ENCODE measurements around the gene KSR1. TPM values are rescaled to one million over a fixed set of nuclear protein-coding genes. Genes with fewer than 3 reads are reported as not detected.

Gene KSR1
- total and polyA plus RNA-seq, 2 of the 8 experiments (the other 6 are each of a cell fraction or from before 2014, with no cell fraction given), result 14.1 to 34.7 TPM

DNA sequence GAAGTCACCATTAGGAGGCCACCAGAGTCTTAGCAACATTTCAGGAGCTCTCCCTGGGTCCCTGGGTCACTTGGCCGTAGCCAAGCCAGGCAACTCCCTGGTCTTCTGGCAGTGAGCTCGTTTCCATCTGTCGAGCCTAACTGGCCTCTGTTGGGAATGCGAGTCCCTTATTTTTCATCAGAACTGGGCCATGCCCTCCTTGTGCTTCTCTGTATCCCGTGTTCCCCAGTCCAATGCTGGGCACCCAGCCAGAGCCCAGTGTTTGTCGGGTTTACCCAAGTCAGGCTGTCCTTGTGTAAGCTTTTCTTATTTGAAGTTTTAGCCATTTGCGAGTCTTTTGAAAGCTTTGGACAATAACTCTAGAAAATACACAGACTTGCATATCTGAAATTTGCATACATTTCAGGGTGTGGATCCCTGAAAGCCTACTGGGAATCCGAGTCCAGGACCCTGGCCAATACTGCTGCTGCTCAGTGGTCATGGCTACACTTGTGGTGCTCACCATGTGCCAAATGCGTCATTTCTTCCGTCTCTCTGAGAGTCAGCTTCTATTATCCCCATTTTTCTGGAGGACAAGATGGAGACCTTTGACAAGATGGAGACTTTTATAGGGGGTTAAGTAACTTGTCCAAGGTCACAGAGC is 93.1 kb downstream of the KSR1 start:
- Histone ChIP-seq H3K14ac (ENCODE audit: insufficient read length) (no peak overlapping the region), H3K4me1 (replicated peaks in 1 of 4; ENCODE audit: control insufficient read depth in 3 of 4, insufficient read depth in 4 of 4, low read length in 3 of 4) (peaks cover 0 to 4% (median 2%) of the 10 kb centered on the region in 4 experiments; a peak in 4 of 7 replicates), H4K5ac (ENCODE audit: insufficient read length, low read depth, low read length) (no peak overlapping the region), H4K8ac (ENCODE audit: extremely low read depth, insufficient read depth, low read length) (no peak overlapping the region), H3K79me2 (ENCODE audit: control insufficient read depth in 1 of 2, insufficient read depth in 2 of 2, low read length in 2 of 2) (peaks cover 0 to 27% of the 10 kb centered on the region in 2 experiments; a peak in 2 of 4 replicates), H3K27me3 (replicated peaks in 1 of 4; ENCODE audit: control insufficient read depth in 3 of 4, extremely low read depth in 1 of 4, insufficient read depth in 3 of 4, low read length in 3 of 4) (no peaks in the 10 kb centered on the region), H3K23ac (ENCODE audit: insufficient read length) (no peak overlapping the region), H3K4me3 (ENCODE audit: extremely low read depth in 1 of 4, insufficient read depth in 2 of 4, low read depth in 3 of 4, low read length in 4 of 4) (no peak overlapping the region), H2BK120ac (replicated peaks; ENCODE audit: low read depth, low read length) (no peak overlapping the region), H2BK15ac (ENCODE audit: low read length) (no peak overlapping the region), H3K23me2 (ENCODE audit: low read depth, low read length) (no peaks in the 10 kb centered on the region), H3K27ac (ENCODE audit: low read depth, low read length) (no peak overlapping the region), H3K9ac (replicated peaks in 1 of 4; ENCODE audit: extremely low read depth in 1 of 4, low read depth in 3 of 4, low read length in 3 of 4) (no peak overlapping the region), H3K4ac (replicated peaks; ENCODE audit: insufficient read length, low read depth, low read length) (no peak overlapping the region), H3K79me1 (ENCODE audit: low read depth, low read length) (peaks cover 16% of the 10 kb centered on the region), H2BK20ac (ENCODE audit: low read length) (no peak overlapping the region), H2AFZ (ENCODE audit: low read length) (no peak overlapping the region), H4K91ac (replicated peaks; ENCODE audit: insufficient read length, low read length) (no peak overlapping the region), H3K4me2 (ENCODE audit: insufficient read depth in 1 of 2, low read depth in 2 of 2, low read length in 2 of 2) (no peak overlapping the region), H3K56ac (replicated peaks; ENCODE audit: insufficient read length, low read depth, low read length) (no peak overlapping the region), H3K9me3 (ENCODE audit: insufficient read depth in 2 of 2, low read depth in 1 of 2, low read length in 1 of 2) (no peaks in the 10 kb centered on the region; a peak in 1 of 4 replicates), H2AK5ac (ENCODE audit: low read depth, low read length) (no peak overlapping the region), H2BK12ac (ENCODE audit: low read depth, low read length) (no peak overlapping the region), H2BK5ac (ENCODE audit: low read depth, low read length) (no peak overlapping the region), H4K20me1 (replicated peaks in 1 of 2; ENCODE audit: control insufficient read depth in 1 of 2, insufficient read depth in 2 of 2, low read length in 2 of 2) (peaks cover 0 to 5% of the 10 kb centered on the region in 2 experiments), H3K36me3 (ENCODE audit: control insufficient read depth in 2 of 4, insufficient read depth in 4 of 4, low read length in 3 of 4) (no peaks in the 10 kb centered on the region; a peak in 2 of 8 replicates), H3K18ac (ENCODE audit: extremely low read depth, low read length) (no peak overlapping the region)
- ChIA-PET POLR2A (ENCODE audit: partially characterized antibody) (interaction anchor here (0.8 kb wide), 1 partner anchor 38 kb away, joined by 3 read pairs; no protein-coding TSS in a partner anchor), CTCF (ENCODE audit: partially characterized antibody) (interaction anchor here (1.0 to 2.1 kb wide), 8 partner anchors 10 to 112 kb away, joined by 3 to 6 read pairs (median 3); no protein-coding TSS in a partner anchor)
- no peak for FAIRE-seq
- 89% methylated on average over 10 of the region's 10 CpGs; no CpG with 5 or more reads in 1 of the 2 experiments for WGBS, 2 experiments (ENCODE audit: extremely low coverage in 1 of 2, insufficient coverage in 1 of 2, insufficient read length in 1 of 2, insufficient replicate concordance in 2 of 2, low coverage in 1 of 2, low lambda C conversion rate in 2 of 2, missing lambda C conversion rate in 1 of 2)
- DNase-seq (ENCODE audit: low read depth in 1 of 2, low spot score in 2 of 2), result no peak
- TF ChIP-seq SUZ12 (IDR thresholded peaks at IDR 0.05; ENCODE audit: low read length), result no peak
- TF ChIP-seq E2F6 (IDR thresholded peaks at IDR 0.05), result no peak
- no peak for TF ChIP-seq TBP (IDR thresholded peaks at IDR 0.05; ENCODE audit: low read depth, low read length)
- TF ChIP-seq ATF2 (IDR thresholded peaks at IDR 0.05; ENCODE audit: low read length), result no peak
- TF ChIP-seq, protein P1, sequence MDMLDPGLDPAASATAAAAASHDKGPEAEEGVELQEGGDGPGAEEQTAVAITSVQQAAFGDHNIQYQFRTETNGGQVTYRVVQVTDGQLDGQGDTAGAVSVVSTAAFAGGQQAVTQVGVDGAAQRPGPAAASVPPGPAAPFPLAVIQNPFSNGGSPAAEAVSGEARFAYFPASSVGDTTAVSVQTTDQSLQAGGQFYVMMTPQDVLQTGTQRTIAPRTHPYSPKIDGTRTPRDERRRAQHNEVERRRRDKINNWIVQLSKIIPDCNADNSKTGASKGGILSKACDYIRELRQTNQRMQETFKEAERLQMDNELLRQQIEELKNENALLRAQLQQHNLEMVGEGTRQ (IDR thresholded peaks at IDR 0.05; ENCODE audit: low read length), result no peak
- no peak for TF ChIP-seq SP1 (IDR thresholded peaks at IDR 0.05; ENCODE audit: low read depth, low read length)
- TF ChIP-seq SAP30 (IDR thresholded peaks at IDR 0.05; ENCODE audit: insufficient read depth, insufficient replicate concordance, low read length), result no peak
- TF ChIP-seq BRCA1 (IDR thresholded peaks at IDR 0.05; ENCODE audit: low read depth, low read length), result no peak
- no peak for TF ChIP-seq CBX5 (IDR thresholded peaks at IDR 0.05; ENCODE audit: low read depth, low read length)

All from H1 (cell line).